Osteoblast (primary cell): ENCODE data around the gene PCDHA2. TPM values are rescaled to one million over a fixed set of nuclear protein-coding genes. Genes with fewer than 3 reads are reported as not detected.
"Not testable (repeated sequence)": the region's sequence is repeated elsewhere in the genome, so short reads cannot be mapped to it uniquely, and the experiment has no call there.

Experiments
- DNase-seq: peaks from one replicate; pipeline ENCODE4 v3.0.0; 2011; ENCODE audit warnings: low spot score, mixed read lengths; ENCODE audit not compliant: insufficient read length; ENCODE audit errors: missing footprints
- H2AFZ ChIP-seq: 2 replicates; pipeline ENCODE4 v1.6.0; 2011; ENCODE audit warnings: mild to moderate bottlenecking, low read length
- H3K27ac ChIP-seq: 2 replicates; pipeline ENCODE4 v1.5.1; 2011; ENCODE audit warnings: mild to moderate bottlenecking, low read depth, low read length, moderate library complexity
- H3K27me3 ChIP-seq: 2 replicates; pipeline ENCODE4 v1.6.0; 2012; ENCODE audit warnings: mild to moderate bottlenecking, control low read depth, inconsistent platforms, low read length, moderate library complexity; ENCODE audit not compliant: insufficient read depth
- H3K36me3 ChIP-seq: 2 replicates; pipeline ENCODE4 v1.5.1; 2011; ENCODE audit warnings: mild to moderate bottlenecking, low read length, control low read depth, moderate library complexity; ENCODE audit not compliant: insufficient read depth
- H3K4me1 ChIP-seq: 2 replicates; pipeline ENCODE4 v1.5.1; 2011; ENCODE audit warnings: mild to moderate bottlenecking, low read length, control low read depth, moderate library complexity; ENCODE audit not compliant: insufficient read depth
- H3K4me2 ChIP-seq: 2 replicates; pipeline ENCODE4 v1.6.0; 2011; ENCODE audit warnings: mild to moderate bottlenecking, low read length; ENCODE audit not compliant: insufficient read depth
- H3K4me3 ChIP-seq: fragments of 200-600 bp; sonication (generic); 3 replicates; pipeline ENCODE4 v1.5.1; 2012; ENCODE audit warnings: mild to moderate bottlenecking, low read length, inconsistent platforms; ENCODE audit not compliant: insufficient read depth
- H3K79me2 ChIP-seq: 2 replicates; pipeline ENCODE4 v1.6.0; 2012; ENCODE audit warnings: mild to moderate bottlenecking, low read length, control low read depth, inconsistent platforms; ENCODE audit not compliant: insufficient read depth
- H3K9me3 ChIP-seq: 2 replicates; pipeline ENCODE4 v1.5.1; 2011; ENCODE audit warnings: low read depth, low read length, control low read depth
- H4K20me1 ChIP-seq: 2 replicates; pipeline ENCODE4 v1.6.0; 2012; ENCODE audit warnings: mild to moderate bottlenecking, low read length, control low read depth; ENCODE audit not compliant: insufficient read depth
- CTCF ChIP-seq: IDR thresholded peaks from 2 replicates; pipeline ENCODE4 v1.5.1; 2011; ENCODE audit warnings: mild to moderate bottlenecking, low read depth, low read length, moderate library complexity; ENCODE audit errors: extremely low read depth
- total RNA-seq: library from RNA; depleted of rRNA; stranded (reverse); fragments of >200 nt; gene quantifications from 2 replicates; pipeline ENCODE4 v1.2.3, GENCODE V29; 2012

PCDHA2 gene
- total RNA-seq, 1 donor, result under 0.01 TPM

- Histone ChIP-seq H3K4me3 (no peak overlapping the region), H3K27me3 (no peaks in the 10 kb centered on the region), H3K27ac (no peak overlapping the region), H2AFZ (no peak overlapping the region), H3K36me3 (no peaks in the 10 kb centered on the region), H3K4me2 (no peak overlapping the region), H3K9me3 (no peaks in the 10 kb centered on the region), H3K79me2 (no peaks in the 10 kb centered on the region), H3K4me1 (no peaks in the 10 kb centered on the region), H4K20me1 (no peaks in the 10 kb centered on the region)
- no peak for TF ChIP-seq CTCF
- no peak for DNase-seq
These were observed 14.2 kb downstream of the PCDHA2 start for GRCh38 chr5:140808889-140809291.

GRCh38 chr5:140821375-140822280 is 27.0 kb downstream of the PCDHA2 start, which contains the start of gene PCDHA5:
Gene PCDHA5, plus strand, starts transcription at chr5:140821613.
- no peak within 1 kb of the TSS for H3K27ac ChIP-seq
- no peak within 1 kb of the TSS for H3K4me2 ChIP-seq
- no peaks in the 10 kb centered on the region for H3K79me2 ChIP-seq
- H3K36me3 ChIP-seq, result no peaks in the 10 kb centered on the region
- no peak within 1 kb of the TSS for H2AFZ ChIP-seq
- H3K4me1 ChIP-seq, result no peaks in the 10 kb centered on the region
- DNase-seq, result no peak
- no peak within 1 kb of the TSS for H3K4me3 ChIP-seq
- TF ChIP-seq CTCF, result peak; percentile 51
- H3K9me3 ChIP-seq, result no peaks in the 10 kb centered on the region
- H4K20me1 ChIP-seq, result no peaks in the 10 kb centered on the region
- H3K27me3 ChIP-seq, result no peaks in the 10 kb centered on the region

GRCh38 chr5:140822281-140822629 is 27.6 kb downstream of the PCDHA2 start:
- H3K79me2 ChIP-seq, result no peaks in the 10 kb centered on the region
- H3K4me1 ChIP-seq, result no peaks in the 10 kb centered on the region

GRCh38 chr5:140822969-140823368 is 28.3 kb downstream of the PCDHA2 start:
- H3K4me3 ChIP-seq, H2AFZ ChIP-seq, H4K20me1 ChIP-seq, H3K4me1 ChIP-seq, H3K27ac ChIP-seq, H3K27me3 ChIP-seq, H3K4me2 ChIP-seq, H3K9me3 ChIP-seq, DNase-seq, H3K36me3 ChIP-seq, H3K79me2 ChIP-seq: not testable (repeated sequence)

More at GRCh38 chr5:140822281-140822629, 27.6 kb downstream of the PCDHA2 start:
- H3K27ac ChIP-seq, result no peak overlapping the region
- H3K9me3 ChIP-seq, result no peaks in the 10 kb centered on the region
- H3K36me3 ChIP-seq, result no peaks in the 10 kb centered on the region
- no peaks in the 10 kb centered on the region for H3K27me3 ChIP-seq
- DNase-seq, result no peak
- no peak for TF ChIP-seq CTCF
- H3K4me2 ChIP-seq, result no peak overlapping the region
- H4K20me1 ChIP-seq, result no peaks in the 10 kb centered on the region
- no peak overlapping the region for H3K4me3 ChIP-seq
- H2AFZ ChIP-seq, result no peak overlapping the region
